ENCODE data around the gene SYNPO. TPM values are rescaled to one million over a fixed set of nuclear protein-coding genes. Genes with fewer than 3 reads are reported as not detected.

Gene SYNPO
- total RNA-seq, 2 donors from 2014 or later = 4.2 to 4.5 TPM

DNA sequence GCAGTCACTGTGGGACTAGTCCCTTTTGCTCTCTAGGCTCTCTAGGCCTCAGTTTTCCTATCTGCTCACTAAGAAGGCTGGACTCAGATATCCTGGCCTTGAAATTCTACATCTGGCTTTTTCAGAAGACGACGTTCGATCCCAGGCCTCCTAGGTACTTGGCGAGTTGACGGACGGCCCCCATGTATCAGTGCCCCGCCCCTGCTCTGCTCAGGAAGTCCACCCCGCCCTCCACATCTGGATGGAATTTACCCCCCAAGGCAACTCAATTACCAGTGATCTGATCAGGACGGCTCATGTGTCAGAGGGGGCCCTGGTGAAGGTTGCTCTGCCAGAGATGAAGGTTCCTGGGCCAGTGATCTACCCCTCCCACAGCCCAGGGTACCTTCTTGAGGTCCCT lies 44.1 kb upstream of the SYNPO start:
- no peaks in the 10 kb centered on the region for H3K27me3 ChIP-seq (ENCODE audit: control insufficient read depth, insufficient read depth, low read length, poor library complexity, severe bottlenecking)
- TF ChIP-seq, protein P1, sequence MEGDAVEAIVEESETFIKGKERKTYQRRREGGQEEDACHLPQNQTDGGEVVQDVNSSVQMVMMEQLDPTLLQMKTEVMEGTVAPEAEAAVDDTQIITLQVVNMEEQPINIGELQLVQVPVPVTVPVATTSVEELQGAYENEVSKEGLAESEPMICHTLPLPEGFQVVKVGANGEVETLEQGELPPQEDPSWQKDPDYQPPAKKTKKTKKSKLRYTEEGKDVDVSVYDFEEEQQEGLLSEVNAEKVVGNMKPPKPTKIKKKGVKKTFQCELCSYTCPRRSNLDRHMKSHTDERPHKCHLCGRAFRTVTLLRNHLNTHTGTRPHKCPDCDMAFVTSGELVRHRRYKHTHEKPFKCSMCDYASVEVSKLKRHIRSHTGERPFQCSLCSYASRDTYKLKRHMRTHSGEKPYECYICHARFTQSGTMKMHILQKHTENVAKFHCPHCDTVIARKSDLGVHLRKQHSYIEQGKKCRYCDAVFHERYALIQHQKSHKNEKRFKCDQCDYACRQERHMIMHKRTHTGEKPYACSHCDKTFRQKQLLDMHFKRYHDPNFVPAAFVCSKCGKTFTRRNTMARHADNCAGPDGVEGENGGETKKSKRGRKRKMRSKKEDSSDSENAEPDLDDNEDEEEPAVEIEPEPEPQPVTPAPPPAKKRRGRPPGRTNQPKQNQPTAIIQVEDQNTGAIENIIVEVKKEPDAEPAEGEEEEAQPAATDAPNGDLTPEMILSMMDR (conservative IDR thresholded peaks at IDR 0.05) = no peak
- no peak overlapping the region for H3K9ac ChIP-seq (ENCODE audit: extremely low read depth, low read length, poor library complexity, severe bottlenecking)
- Mint-ChIP-seq H3K36me3 (ENCODE audit: low read depth) (no peaks in the 10 kb centered on the region), H3K4me1 (peaks cover 32% of the 10 kb centered on the region), H3K4me3 (no peak overlapping the region), H3K27ac (no peak overlapping the region), H3K9me3 (no peaks in the 10 kb centered on the region), H3K27me3 (ENCODE audit: insufficient read depth) (no peaks in the 10 kb centered on the region)
- no peaks in the 10 kb centered on the region for H3K9me3 ChIP-seq (ENCODE audit: control insufficient read depth, low read length)
- H3K27ac ChIP-seq (ENCODE audit: low read depth, low read length) = no peak overlapping the region
- no peak overlapping the region for H3K4me3 ChIP-seq (ENCODE audit: low read length)
- peaks cover 14% of the 10 kb centered on the region for H3K4me1 ChIP-seq (ENCODE audit: control insufficient read depth, insufficient read depth, low read length)
- DNase-seq = no peak
- 61 to 75% methylated on average over 3 to 9 of the region's 9 CpGs for WGBS, 2 experiments (ENCODE audit: insufficient coverage in 1 of 2, insufficient read length in 1 of 2)
- no peaks in the 10 kb centered on the region for H3K36me3 ChIP-seq (ENCODE audit: control insufficient read depth, insufficient read depth, low read length)

DNA sequence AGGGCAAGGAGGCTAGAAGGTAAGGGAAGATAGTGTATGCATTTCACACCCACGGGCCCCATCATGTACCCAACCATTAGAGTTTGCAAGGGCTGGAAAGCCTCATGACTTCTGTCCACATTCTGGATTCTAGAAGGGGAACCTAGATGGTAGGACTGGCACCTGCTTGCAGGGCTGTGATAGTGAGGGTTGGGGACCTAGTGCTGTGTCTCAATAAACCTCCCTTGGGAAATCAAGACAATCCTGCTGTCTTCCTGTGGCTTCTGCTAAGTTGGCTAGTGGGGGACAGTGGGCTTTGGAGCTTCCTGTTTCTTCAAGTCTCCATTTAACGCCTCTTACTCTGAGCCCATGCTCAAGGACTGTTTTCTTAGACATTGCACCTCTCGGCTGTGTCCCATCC lies 43.6 kb upstream of the SYNPO start:
- no peak overlapping the region for H3K9ac ChIP-seq (ENCODE audit: extremely low read depth, low read length, poor library complexity, severe bottlenecking)
- H3K4me1 Mint-ChIP-seq = peaks cover 28% of the 10 kb centered on the region

DNA sequence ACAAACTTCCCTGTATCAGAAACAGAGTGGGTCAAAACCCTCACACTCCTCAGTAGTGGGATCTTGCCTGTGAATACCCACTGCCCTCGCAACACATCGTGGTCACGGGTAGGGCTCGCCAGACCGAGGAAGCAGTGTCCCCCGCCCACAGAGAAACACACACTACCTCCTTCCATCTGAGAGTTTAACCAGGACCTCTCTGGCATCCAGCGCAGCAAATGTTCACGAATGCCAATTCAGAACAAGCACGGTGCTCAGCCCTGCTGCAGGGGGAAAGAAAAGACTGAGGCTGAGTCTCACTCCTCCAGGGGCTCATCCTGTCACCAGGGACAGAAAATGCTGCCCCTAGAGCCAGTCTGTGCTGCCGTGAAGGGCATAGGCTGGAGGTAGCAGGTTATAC lies 42.5 kb upstream of the SYNPO start:
- TF ChIP-seq, protein P1 (conservative IDR thresholded peaks at IDR 0.05) = peak; percentile 14
- Mint-ChIP-seq H3K4me1 (peaks cover 26% of the 10 kb centered on the region), H3K36me3 (ENCODE audit: low read depth) (no peaks in the 10 kb centered on the region), H3K27me3 (ENCODE audit: insufficient read depth) (no peaks in the 10 kb centered on the region), H3K9me3 (no peaks in the 10 kb centered on the region), H3K4me3 (no peak overlapping the region), H3K27ac (no peak overlapping the region)
- Histone ChIP-seq H3K9ac (ENCODE audit: extremely low read depth, low read length, poor library complexity, severe bottlenecking) (no peak overlapping the region), H3K4me1 (ENCODE audit: control insufficient read depth, insufficient read depth, low read length) (peaks cover 11% of the 10 kb centered on the region), H3K27me3 (ENCODE audit: control insufficient read depth, insufficient read depth, low read length, poor library complexity, severe bottlenecking) (no peaks in the 10 kb centered on the region), H3K36me3 (ENCODE audit: control insufficient read depth, insufficient read depth, low read length) (no peaks in the 10 kb centered on the region), H3K27ac (ENCODE audit: low read depth, low read length) (no peak overlapping the region), H3K9me3 (ENCODE audit: control insufficient read depth, low read length) (no peaks in the 10 kb centered on the region), H3K4me3 (ENCODE audit: low read length) (no peak overlapping the region)
- no peak for DNase-seq
- WGBS, 2 experiments (ENCODE audit: insufficient coverage in 1 of 2, insufficient read length in 1 of 2) = 92 to 97% methylated on average over 7 to 10 of the region's 10 CpGs

More for the DNA sequence above, 43.6 kb upstream of the SYNPO start:
- WGBS, 2 experiments (ENCODE audit: insufficient coverage in 1 of 2, insufficient read length in 1 of 2) = 93 to 100% methylated on average over 1 to 3 of the region's 3 CpGs
- no peak overlapping the region for H3K27ac ChIP-seq (ENCODE audit: low read depth, low read length)
- no peak overlapping the region for H3K4me3 Mint-ChIP-seq
- H3K27me3 Mint-ChIP-seq (ENCODE audit: insufficient read depth) = no peaks in the 10 kb centered on the region
- H3K9me3 Mint-ChIP-seq = no peaks in the 10 kb centered on the region
- peaks cover 11% of the 10 kb centered on the region for H3K4me1 ChIP-seq (ENCODE audit: control insufficient read depth, insufficient read depth, low read length)
- H3K27me3 ChIP-seq (ENCODE audit: control insufficient read depth, insufficient read depth, low read length, poor library complexity, severe bottlenecking) = no peaks in the 10 kb centered on the region
- H3K36me3 ChIP-seq (ENCODE audit: control insufficient read depth, insufficient read depth, low read length) = no peaks in the 10 kb centered on the region
- DNase-seq = no peak
- H3K27ac Mint-ChIP-seq = no peak overlapping the region
- TF ChIP-seq, protein P1 (conservative IDR thresholded peaks at IDR 0.05) = no peak
- no peaks in the 10 kb centered on the region for H3K36me3 Mint-ChIP-seq (ENCODE audit: low read depth)
- no peaks in the 10 kb centered on the region for H3K9me3 ChIP-seq (ENCODE audit: control insufficient read depth, low read length)
- H3K4me3 ChIP-seq (ENCODE audit: low read length) = no peak overlapping the region
